Gastroesophageal sphincter (tissue), 3 donors: Measurements from ENCODE around the gene GTF2IRD1.

Experiments
- POLR2AphosphoS5 ChIP-seq: sonication (generic); formaldehyde crosslinking; IDR thresholded peaks from one replicate; pipeline ENCODE4 v1.6.1; 2017; ENCODE audit warnings: antibody characterized with exemption
- TF ChIP-seq, protein P1 (sequence below), 4 experiments: fragments of 200-600 bp in 2 of 4; fragments of 450-650 bp in 2 of 4; sonication (generic) in 1 of 4; IDR thresholded peaks; one replicate each; pipeline ENCODE4 v1.5.1; 2017 to 2019; ENCODE audit warnings: antibody characterized with exemption in 4 of 4, mild to moderate bottlenecking in 2 of 4, moderate library complexity in 2 of 4

DNA sequence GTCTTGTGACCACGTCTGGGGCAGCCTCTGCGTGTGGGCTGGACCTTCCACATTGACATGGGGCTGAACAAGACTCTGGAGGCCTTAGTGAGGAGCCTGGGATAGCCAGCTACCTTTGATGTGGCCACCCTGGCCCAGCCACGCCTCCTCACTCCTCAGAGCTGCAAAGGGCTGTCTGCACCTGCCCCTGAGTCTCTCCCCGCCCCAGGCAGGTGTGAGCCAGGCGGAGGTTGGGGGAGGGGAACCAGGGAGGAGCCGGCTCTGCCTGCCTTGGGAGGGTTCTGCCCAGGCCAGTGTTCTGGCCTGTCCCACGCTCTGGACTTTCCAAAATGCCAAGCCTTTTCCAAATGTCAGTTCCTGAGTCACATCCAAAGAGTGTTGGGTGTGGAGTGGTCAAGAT lies 72.2 kb downstream of the GTF2IRD1 start:
- no peak for TF ChIP-seq POLR2AphosphoS5
- TF ChIP-seq, protein P1, sequence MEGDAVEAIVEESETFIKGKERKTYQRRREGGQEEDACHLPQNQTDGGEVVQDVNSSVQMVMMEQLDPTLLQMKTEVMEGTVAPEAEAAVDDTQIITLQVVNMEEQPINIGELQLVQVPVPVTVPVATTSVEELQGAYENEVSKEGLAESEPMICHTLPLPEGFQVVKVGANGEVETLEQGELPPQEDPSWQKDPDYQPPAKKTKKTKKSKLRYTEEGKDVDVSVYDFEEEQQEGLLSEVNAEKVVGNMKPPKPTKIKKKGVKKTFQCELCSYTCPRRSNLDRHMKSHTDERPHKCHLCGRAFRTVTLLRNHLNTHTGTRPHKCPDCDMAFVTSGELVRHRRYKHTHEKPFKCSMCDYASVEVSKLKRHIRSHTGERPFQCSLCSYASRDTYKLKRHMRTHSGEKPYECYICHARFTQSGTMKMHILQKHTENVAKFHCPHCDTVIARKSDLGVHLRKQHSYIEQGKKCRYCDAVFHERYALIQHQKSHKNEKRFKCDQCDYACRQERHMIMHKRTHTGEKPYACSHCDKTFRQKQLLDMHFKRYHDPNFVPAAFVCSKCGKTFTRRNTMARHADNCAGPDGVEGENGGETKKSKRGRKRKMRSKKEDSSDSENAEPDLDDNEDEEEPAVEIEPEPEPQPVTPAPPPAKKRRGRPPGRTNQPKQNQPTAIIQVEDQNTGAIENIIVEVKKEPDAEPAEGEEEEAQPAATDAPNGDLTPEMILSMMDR (IDR thresholded peaks at IDR 0.05): no peak
